HepG2 (cell line): ENCODE results near the gene TROAP. TPM values are rescaled to one million over a fixed set of nuclear protein-coding genes. Genes with fewer than 3 reads are reported as not detected.

ENCODE experiments used
- ARID5B ChIP-seq: IDR thresholded peaks from 2 replicates; pipeline ENCODE4 v1.4.0; 2020; ENCODE audit warnings: mild to moderate bottlenecking, missing genetic modification reagents
- CAMTA2 ChIP-seq: sonication (generic); formaldehyde crosslinking; IDR thresholded peaks from 2 replicates; pipeline ENCODE4 v1.4.0; 2020; ENCODE audit warnings: mild to moderate bottlenecking, missing genetic modification reagents, borderline replicate concordance
- CCDC6 ChIP-seq: sonication (generic); formaldehyde crosslinking; IDR thresholded peaks from 2 replicates; pipeline ENCODE4 v1.8.1; 2022; ENCODE audit warnings: mild to moderate bottlenecking, missing genetic modification reagents, moderate library complexity
- GATAD2A ChIP-seq: IDR thresholded peaks from 2 replicates; pipeline ENCODE4 v1.6.1; 2016
- HMGXB4 ChIP-seq, 2 experiments: sonication (generic) in 1 of 2; formaldehyde crosslinking in 1 of 2; IDR thresholded peaks; 2 replicates each; pipeline versions ENCODE4 v1.4.0 to v1.6.1; 2018 to 2020; ENCODE audit warnings: missing genetic modification reagents in 2 of 2, borderline replicate concordance in 1 of 2, low read depth in 1 of 2, mild to moderate bottlenecking in 1 of 2, missing biosample characterization in 1 of 2
- HNRNPK ChIP-seq: fragments of 200-400 bp; formaldehyde crosslinking; IDR thresholded peaks from 2 replicates; pipeline ENCODE4 v1.6.1; 2018; ENCODE audit warnings: low read length, low read depth, moderate library complexity, mild to moderate bottlenecking; ENCODE audit not compliant: poor library complexity, severe bottlenecking
- LBX2 ChIP-seq: sonication (generic); formaldehyde crosslinking; IDR thresholded peaks from 2 replicates; pipeline ENCODE4 v1.5.0; 2020; ENCODE audit warnings: missing genetic modification reagents, mild to moderate bottlenecking, borderline replicate concordance
- MEIS1 ChIP-seq: sonication (generic); formaldehyde crosslinking; IDR thresholded peaks from 2 replicates; pipeline ENCODE4 v1.9.0; 2021; ENCODE audit warnings: mild to moderate bottlenecking, missing genetic modification reagents, moderate library complexity, borderline replicate concordance
- SOX13 ChIP-seq, 3 experiments: fragments of 450-650 bp in 1 of 3; sonication (generic) in 1 of 3; formaldehyde crosslinking in 1 of 3; IDR thresholded peaks in 2 of 3; conservative IDR thresholded peaks in 1 of 3; 2 replicates each; pipeline versions ENCODE4 v1.5.0 to v1.6.1; 2016 to 2020; ENCODE audit warnings: antibody characterized with exemption in 1 of 3, mild to moderate bottlenecking in 1 of 3, missing compliant biosample characterization in 1 of 3, missing genetic modification reagents in 1 of 3, moderate library complexity in 1 of 3
- THAP9 ChIP-seq: sonication (generic); formaldehyde crosslinking; IDR thresholded peaks from 2 replicates; pipeline ENCODE4; 2020; ENCODE audit warnings: missing genetic modification reagents, mild to moderate bottlenecking, borderline replicate concordance
- ZNF264 ChIP-seq: sonication (generic); formaldehyde crosslinking; IDR thresholded peaks from 2 replicates; pipeline ENCODE4 v1.4.0; 2020; ENCODE audit warnings: missing genetic modification reagents
- ZNF431 ChIP-seq: sonication (generic); formaldehyde crosslinking; IDR thresholded peaks from 2 replicates; pipeline ENCODE4 v1.9.0; 2022; ENCODE audit warnings: missing genetic modification reagents, low read depth, mild to moderate bottlenecking, borderline replicate concordance
- ZNF580 ChIP-seq: IDR thresholded peaks from 2 replicates; pipeline ENCODE4 v1.6.1; 2016; ENCODE audit warnings: low read depth, borderline replicate concordance
- ZNF788 ChIP-seq: sonication (generic); formaldehyde crosslinking; IDR thresholded peaks from 2 replicates; pipeline ENCODE4 v1.5.0; 2020; ENCODE audit warnings: mild to moderate bottlenecking, missing genetic modification reagents, borderline replicate concordance
- ZNF790 ChIP-seq: sonication (generic); formaldehyde crosslinking; IDR thresholded peaks from 2 replicates; pipeline ENCODE4 v1.8.0; 2022; ENCODE audit warnings: missing genetic modification reagents, mild to moderate bottlenecking, borderline replicate concordance
- polyA plus RNA-seq, 8 experiments: library from polyadenylated mRNA; depleted of rRNA in 3 of 8; stranded (reverse) in 7 of 8; unstranded in 1 of 8; fragments of >200 nt; fragmentation: Illumina TruSeq in 4 of 8; extraction: Trizol in 4 of 8; gene quantifications; 2 replicates each; pipeline versions ENCODE4 v1.2.1 to v1.2.3, GENCODE V29; 2011 to 2016; ENCODE audit warnings: low read depth in 4 of 8, missing spikeins in 1 of 8, mixed read lengths in 1 of 8; ENCODE audit not compliant: insufficient read depth in 1 of 8
- total RNA-seq, 5 experiments: library from RNA; depleted of rRNA; stranded (reverse); fragments of >200 nt; fragmentation: Illumina TruSeq; extraction: Trizol; gene quantifications; 2 replicates each; pipeline ENCODE4 v1.2.3, GENCODE V29; 2016; ENCODE audit warnings: low read depth in 1 of 5

TROAP gene
- total and polyA plus RNA-seq, 2 of the 13 experiments (the other 11 are each of a cell fraction or from before 2014, with no cell fraction given): 22.5 to 30.9 TPM

GRCh38 chr12:49322708-49323523 lies at the start of gene TROAP (continued):
- TF ChIP-seq ARID5B (CRISPR knock-in tag) (no peak), SOX13 (IDR thresholded peaks at IDR 0.05) (no peak), SOX13 (CRISPR knock-in tag; conservative IDR thresholded peaks at IDR 0.05 in 1 of 2, IDR thresholded peaks at IDR 0.05 in 1 of 2) (no peak), LBX2 (CRISPR knock-in tag) (no peak), CCDC6 (CRISPR knock-in tag) (0 out of 2 replicates have a peak, but pooled peaks have one; percentile 2), ZNF580 (no peak), THAP9 (peak; percentile 33; the same call in 1 of the 2 replicates), ZNF788 (CRISPR knock-in tag) (no peak; the same call in 1 of the 2 replicates), ZNF431 (CRISPR knock-in tag) (0 out of 2 replicates have a peak, but pooled peaks have one; percentile 53), HMGXB4 (CRISPR knock-in tag; IDR thresholded peaks at IDR 0.05; ENCODE audit: borderline replicate concordance in 1 of 2, low read depth in 1 of 2) (peak in 1 of 2 experiments; percentile 76; a peak in 2 of 4 replicates), MEIS1 (CRISPR knock-in tag) (no peak), CAMTA2 (CRISPR knock-in tag) (no peak), ZNF264 (no peak), HNRNPK (no peak), GATAD2A (CRISPR knock-in tag) (0 out of 2 replicates have a peak, but pooled peaks have one; percentile 11), ZNF790 (CRISPR knock-in tag) (no peak)
